Fibroblast of skin of right quadriceps (primary cell): ENCODE results near the gene PGP.

ENCODE experiments used
- DNase-seq: peaks from one replicate; pipeline ENCODE4 v3.0.0-alpha.2; 2013

PGP gene

DNA sequence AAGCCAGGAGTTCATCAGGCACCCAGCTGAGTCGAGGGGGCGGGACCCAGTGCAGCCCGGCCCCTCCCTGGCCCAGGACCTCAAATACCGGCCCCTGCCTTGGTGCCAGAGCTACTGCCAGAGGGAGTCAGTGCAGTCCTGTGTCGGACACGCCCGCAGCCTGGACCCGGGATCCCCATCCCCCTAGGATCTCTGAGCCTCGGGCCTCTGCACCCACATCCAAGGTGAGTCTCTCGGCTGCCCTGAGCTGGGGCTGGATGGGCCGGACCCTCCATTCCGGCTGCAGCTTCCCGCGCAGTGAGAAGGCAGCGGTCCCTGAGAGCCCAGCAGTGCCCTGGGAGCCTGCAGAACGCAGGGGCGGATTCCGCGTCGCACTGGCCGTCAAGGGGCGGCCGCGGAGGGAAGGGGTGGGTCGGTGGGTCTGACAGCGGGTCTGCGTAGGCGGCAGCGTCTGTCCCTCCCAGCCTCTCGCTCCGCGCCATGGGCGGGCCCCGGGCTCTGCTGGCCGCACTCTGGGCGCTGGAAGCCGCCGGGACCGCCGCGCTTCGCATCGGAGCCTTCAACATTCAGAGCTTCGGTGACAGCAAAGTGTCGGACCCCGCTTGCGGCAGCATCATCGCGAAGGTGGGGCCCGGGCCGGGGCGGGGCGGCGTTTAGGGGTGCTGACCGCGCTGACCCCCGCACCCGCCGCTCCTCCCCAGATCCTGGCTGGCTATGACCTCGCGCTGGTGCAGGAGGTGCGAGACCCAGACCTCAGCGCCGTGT is 21.9 kb upstream of the PGP start, which contains the start of gene DNASE1L2:
TSS of gene DNASE1L2 (plus strand) at position 108 of the 765 bp plus-strand sequence. CDS start at position 481, 373 bp downstream.
- no peak for DNase-seq

DNA sequence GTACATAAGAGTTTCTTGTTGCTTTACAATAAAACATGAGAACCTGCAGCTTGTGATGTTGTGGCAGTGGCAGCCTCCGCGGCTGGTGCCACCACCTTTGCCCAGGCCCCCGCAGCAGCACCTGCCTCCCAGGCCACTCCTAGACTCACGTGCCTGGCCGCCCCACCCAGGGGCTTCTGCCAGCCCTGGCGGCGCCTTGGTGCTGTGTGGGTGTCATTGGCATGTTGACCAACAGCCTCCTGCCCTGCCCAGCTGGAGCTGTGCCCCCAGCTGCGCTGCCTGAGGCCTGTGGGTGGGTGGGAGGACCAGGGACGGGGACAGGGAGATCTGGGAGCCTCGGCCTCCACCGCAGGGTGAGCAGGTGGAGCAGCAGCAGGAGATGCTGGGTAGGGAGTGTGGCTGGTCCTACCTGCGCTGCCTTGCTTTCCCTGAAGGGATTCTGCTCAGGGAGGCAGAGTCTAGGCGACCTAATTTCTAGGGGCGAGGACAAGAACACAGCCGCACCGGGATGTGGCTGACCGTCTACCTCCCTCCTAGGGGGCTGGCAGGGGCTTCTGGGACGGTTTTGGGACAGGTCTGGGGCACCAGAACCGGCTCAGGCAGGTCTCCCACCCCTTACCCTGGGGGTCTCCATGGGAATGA is 21.2 kb upstream of the PGP start:
- no peak for DNase-seq

DNA sequence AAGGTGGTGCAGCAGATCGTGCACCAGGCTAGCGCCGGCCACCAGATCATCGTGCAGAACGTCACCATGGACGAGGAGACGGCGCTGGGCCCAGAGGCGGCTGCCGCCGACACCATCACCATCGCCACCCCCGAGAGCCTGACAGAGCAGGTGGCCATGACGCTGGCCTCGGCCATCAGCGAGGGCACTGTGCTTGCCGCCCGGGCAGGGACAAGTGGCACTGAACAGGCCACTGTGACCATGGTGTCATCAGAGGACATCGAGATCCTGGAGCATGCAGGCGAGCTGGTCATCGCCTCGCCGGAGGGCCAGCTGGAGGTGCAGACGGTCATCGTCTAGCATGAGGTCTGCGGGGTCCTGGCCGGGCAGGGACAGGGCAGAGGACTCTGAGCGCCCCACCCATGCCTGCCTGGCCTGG is 20.6 kb upstream of the PGP start:
- DNase-seq = no peak

DNA sequence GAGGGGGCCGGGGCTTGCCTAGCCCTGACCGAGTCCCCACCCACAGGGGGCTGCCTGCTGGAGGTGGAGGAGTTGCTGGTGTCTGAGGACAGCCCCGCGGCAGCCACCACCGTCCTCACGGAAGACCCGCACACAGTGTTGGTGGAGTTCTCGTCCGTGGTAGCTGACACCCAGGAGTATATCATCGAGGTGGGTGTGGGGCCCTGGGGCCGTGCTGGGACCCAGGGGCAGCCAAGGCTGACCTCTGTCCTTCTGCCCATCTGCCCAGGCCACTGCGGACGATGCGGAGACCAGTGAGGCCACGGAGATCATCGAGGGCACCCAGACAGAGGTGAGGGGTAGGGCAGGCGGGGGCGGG is 20.2 kb upstream of the PGP start:
- no peak for DNase-seq

DNA sequence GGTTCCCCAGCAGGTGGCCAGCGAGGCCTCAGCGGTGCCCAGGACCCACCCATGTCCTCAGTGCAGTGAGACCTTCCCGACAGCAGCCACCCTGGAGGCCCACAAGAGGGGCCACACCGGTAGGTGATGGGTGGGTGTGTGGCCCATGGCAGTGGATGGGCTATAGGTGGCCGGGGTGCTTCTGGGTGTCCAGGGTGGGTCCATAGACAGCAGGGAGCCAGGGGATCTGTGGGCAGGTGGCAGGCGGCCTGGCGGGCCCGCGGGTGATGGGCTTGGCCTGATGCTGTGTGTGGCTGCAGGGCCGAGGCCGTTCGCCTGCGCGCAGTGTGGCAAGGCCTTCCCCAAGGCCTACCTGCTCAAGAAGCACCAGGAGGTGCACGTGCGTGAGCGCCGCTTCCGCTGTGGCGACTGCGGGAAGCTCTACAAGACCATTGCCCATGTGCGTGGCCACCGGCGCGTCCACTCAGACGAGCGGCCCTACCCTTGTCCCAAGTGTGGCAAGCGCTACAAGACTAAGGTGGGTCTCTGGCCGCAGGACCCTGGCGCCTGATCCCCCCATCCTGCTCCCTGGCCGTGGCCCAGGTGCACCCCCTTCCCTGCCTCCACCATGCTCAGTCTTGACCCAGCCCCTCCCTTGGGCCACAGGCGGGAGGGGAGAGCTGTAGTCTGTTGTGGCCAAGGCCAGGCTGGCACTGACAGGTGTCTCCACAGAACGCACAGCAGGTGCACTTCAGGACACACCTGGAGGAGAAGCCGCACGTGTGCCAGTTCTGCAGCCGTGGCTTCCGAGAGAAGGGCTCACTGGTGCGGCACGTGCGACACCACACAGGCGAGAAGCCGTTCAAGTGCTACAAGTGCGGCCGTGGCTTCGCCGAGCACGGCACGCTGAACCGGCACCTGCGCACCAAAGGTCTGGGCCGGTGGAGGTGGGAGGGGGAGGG is 19.5 kb upstream of the PGP start:
- no peak for DNase-seq

DNA sequence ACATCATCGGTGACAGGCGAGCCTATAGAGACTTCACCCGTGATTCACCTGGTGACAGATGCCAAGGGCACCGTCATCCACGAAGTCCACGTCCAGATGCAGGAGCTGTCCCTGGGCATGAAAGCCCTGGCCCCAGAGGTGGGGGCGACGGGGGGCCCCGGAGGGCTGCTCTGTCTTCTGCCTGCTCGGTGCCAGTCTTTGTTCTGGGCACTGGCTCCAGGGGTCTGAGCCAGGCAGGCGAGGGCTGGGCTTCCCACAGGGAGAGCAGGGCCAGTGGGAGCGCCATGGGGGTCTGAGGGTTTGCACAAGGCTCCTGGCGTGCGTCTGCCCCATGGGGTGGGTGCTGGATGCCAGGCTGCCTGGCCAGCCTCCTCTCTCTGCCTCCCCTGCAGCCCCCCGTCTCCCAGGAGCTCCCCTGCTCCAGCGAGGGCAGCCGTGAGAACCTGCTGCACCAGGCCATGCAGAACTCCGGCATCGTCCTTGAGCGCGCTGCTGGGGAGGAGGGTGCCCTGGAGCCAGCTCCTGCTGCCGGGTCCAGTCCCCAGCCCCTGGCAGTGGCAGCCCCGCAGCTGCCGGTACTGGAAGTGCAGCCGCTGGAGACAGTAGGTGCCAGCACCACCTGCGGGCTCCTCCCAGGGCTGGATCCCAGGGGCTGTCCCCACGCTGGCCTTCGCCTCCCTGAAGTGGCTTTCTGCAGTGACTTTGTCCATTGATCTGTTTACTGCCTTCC is 18.6 kb upstream of the PGP start:
- no peak for DNase-seq

DNA sequence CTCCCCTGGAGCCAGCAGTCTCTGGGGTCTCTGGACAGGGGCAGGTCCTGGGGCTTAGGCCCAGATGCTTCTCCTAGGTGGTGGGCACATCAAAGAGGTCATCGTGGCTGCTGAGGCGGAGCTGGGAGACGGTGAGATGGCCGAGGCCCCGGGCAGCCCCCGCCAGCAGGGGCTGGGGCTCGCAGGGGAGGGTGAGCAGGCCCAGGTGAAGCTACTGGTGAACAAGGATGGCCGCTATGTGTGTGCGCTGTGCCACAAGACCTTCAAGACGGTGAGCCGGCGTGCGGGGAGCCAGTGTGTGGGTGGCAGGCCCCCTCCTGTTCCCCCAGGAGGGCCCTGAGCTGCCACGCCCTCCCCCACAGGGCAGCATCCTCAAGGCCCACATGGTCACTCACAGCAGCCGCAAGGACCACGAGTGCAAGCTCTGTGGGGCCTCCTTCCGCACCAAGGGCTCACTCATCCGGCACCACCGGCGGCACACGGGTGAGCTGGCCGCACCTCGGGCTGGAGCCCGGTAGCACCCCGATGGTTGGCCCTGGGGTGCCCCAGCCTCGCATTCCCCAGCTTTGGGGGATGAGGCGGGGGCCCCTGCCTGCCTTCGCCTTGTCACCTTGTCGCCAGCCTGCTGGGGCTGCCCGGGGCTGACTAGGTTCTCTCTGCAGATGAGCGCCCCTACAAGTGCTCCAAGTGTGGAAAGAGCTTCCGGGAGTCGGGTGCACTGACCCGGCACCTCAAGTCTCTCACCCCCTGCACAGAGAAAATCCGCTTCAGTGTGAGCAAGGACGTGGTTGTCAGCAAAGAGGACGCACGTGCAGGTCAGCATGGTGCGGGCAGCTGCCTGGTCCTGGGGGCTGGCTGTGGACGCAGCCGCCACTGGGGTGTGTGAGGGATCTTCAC is 17.7 kb upstream of the PGP start:
- no peak for DNase-seq

DNA sequence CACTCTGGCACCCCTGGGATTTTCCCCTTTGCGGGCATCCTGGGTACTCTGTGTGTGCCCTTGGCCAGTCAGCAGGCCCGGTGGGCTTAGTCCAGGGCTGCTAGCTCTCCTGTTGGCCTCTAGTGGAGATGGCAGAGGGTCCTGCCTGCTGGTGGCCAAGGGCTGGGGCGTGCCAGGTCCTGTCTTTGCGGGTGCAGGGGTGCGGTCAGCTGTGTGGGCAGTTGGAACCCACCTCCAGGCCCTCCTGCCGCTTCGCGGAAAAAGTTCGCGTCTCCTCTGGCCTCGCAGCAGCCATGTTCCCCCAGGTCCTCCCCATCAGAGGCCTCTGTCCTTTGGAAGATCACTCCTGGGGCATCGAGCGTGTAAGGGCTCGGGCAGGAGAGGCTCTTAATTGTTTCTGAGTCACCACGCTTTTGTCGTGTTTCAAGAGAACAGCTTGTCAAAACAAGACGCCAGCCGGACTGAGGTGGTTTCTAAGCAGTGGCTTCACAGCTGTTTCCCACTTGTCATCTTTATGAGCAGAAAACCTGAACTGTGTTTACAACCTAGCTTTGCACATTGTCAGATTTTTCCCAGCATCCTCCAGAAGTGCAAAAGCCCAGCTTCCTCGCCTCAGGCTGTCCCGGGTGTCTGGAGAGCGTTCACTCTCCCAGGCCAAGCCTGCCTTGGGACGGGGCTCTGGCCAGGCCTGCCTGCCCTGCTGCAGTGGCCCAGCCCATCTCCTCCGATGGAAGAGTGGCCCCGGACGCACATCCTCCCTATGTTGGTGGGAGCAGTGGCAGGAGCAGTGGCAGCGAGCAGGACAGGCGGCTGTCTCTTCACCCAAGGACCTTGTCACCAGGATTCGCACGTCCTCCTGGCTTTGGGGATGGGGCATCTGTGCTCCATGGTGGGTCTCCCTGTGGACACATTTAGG is 16.6 kb upstream of the PGP start:
- DNase-seq = no peak

DNA sequence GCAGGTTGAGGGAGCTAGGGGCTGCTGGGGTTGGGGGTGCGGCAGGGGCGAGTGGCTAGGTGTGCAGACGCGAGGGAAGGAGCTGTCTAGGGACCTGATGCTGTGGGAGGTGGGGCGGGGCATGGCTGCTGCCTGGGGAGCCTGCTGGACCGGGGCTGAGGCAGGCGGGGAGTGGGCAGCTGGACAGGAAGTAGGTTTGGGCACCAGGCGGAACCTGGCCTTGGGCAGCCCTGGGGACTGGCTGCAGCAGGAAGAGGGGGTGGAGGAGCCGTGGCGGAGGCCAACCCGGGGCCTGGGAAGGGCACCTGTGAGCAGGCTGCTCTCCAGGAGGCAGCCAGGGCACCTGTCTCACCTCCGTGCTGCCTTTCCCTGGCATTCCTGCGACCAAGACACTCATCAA is 15.7 kb upstream of the PGP start:
- DNase-seq = no peak

DNA sequence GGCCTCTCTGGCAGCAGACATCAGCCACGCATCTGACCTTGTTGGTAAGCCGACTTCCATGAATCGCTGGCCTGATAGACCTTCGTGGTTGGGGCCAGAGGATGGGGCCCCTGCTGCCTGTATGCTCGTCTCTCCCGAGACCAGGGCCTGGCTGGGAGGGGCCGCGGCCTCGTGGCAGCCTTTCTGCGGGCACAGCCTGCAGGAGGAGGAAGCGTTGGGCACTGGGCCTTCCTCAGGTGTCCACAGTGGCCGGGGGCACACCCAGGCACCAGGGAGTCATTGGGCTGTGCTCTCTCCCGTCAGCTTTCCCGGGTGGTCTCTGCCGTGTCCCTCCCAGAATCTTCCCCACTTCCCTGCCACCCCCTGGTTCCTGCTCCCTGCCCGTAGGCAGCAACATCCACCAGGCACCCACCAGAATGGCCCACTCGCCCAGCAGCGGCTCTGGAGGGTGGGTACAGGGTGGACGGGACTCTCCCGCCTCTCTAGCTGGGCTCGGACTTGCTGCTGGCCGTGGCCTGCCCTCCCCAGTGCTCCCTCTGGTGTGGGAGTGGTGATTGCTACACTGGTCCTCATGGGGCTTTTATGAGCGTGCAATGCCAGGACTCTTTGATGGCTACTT is 15.1 kb upstream of the PGP start:
- no peak for DNase-seq

DNA sequence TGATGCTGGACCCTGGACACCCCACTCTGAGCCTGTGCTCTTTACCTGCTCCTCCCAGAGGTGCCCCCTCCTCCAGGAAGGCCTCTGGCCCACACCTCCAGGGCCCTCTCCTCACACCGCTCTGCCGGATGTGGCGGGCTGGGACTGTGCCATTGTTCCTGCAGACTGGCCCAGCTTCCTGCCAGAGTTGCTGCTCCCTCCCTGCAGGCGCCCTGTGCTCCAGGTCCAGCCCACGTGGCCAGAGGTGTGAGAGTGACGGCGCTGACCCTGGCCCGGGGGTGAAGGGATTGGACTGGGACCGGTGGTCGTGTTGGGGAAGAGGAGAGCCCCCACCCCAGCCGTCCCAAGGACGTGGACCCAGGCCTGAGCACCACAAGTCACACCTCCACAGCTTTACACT is 14.5 kb upstream of the PGP start:
- DNase-seq = no peak

DNA sequence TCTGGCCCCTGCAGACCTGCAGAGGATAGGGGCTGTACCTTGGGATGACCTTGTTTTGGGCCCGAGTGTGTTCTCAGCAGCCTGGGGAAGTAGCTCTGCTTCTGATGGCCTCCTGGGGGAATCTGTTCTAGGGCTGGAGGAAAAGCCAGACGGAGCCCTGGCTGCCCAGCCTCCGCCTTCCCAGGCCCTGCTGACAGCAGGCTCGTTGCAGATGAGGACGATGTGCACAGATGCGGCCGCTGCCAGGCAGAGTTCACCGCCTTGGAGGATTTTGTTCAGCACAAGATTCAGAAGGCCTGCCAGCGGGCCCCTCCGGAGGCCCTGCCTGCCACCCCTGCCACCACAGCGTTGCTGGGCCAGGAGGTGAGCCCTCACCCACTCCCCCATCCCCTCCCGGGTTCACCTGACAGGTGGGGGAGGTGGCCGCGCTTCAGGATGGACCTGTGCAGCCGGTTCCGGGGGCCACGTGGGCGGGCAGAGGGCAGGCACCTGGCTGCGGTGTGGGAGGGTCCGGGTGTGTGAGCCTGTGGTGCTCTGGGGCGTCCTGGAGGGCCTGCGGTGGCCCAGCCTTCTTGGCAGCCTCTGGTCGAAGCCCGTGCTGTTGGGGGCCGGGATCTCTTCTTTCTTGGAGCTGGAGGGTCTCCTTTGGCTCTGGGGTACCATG is 13.7 kb upstream of the PGP start:
- no peak for DNase-seq

DNA sequence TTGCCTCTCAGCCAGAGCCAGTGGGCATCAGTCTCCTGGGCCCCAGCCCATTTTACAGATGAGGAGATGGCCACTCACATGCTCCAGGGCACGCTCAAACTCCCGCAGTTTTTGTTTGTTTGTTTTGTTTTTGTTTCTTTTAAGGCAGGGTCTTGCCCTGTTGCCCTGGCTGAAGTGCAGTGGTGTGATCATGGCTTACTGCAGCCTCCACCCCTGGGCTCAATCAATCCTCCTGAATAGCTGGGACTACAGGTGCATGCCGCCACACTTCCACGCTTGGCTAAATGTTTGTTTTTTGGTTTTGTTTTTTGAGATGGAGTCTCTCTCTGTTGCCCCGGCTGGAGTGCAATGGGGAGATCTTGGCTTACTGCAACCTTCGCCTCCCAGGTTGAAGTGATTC is 12.3 kb upstream of the PGP start:
- no peak for DNase-seq

DNA sequence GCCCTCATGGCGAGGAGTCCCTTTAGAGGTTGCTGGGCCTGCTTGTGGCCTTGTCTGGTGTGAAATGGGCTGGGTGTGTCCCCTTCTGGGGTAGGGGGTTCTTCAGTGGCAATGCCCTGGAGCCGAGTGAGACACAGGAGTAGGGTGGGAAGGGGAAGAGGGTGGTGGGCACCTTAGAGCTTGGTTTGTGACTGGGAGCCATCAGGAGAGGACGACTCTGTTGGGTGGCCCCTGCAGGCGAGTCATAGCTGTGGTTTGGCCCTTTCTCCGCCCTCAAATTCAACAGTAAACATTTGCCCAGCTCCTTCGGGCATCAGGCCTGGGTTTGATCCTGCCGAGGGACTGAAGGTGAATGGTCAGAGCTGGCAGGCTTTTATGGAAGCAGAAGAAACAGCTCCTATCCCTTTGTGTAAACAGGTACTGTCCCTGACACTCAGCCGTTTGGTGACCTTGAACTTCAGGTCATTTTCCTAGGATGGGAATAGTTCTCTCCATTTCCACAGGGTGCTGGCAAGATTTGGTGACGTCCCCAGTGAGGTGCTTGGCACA is 11.7 kb upstream of the PGP start:
- no peak for DNase-seq

DNA sequence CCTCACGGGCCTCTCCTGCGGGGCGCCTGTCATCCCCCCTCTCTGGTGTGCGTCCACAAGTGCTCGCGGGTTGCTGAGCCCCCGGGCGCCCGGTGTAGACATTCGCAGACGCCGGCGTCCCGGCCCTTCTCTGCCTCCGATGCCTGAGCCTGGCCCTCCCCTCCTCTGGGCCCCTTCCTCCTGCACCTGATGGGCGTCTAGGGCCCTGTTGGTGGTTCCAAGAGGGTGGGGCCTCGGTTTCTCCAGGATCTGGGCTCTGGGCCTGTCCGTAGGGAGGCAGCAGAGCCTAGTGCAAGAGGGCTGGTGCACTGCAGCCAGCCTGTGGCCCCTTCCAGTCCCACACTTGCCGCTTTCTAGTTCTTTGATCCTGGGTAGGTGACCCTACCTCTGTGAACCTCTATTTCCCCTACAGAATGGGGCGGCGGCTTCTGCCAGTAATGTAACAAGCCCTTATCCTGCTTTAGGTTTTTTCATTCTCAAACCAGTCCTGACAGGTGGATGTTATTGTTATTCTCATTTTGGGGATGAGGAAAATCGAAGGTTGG is 9.4 kb upstream of the PGP start:
- peak; percentile 34 for DNase-seq

DNA sequence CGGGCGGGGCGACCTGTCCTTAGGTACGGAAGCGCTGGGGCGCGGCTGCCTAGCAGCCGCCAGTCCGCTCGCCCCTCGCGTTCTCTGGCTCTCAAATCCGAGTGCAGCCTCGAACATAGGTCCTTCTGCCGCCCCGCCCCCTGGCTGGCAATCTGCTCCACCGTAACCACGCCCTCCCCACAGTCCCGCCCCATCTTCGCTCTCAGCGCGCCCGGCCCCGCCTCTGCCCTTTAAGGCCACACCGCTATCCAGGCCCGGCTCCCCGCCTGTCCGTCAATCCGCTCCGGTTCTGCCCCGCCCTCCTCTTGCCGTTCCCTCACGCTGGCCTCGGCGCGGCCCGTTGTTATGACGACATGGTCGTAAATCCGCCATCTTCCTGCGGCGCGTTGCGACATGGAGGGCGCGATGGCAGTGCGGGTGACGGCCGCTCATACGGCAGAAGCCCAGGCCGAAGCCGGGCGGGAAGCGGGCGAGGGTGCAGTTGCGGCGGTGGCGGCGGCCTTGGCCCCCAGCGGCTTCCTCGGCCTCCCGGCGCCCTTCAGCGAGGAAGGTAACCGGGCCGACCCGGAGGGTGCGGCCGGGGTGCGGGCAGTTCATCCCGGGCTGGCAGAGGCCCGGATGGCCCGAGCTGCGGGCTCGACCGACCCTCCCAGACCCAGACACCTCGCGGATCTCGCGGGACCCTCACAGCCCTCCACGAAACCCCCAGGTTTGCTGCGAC is 8.7 kb upstream of the PGP start, which contains the start of gene E4F1:
TSS of gene E4F1 (plus strand) at position 371 of the 721 bp plus-strand sequence. CDS start at position 394, 23 bp downstream.
- DNase-seq = peak; percentile 99

DNA sequence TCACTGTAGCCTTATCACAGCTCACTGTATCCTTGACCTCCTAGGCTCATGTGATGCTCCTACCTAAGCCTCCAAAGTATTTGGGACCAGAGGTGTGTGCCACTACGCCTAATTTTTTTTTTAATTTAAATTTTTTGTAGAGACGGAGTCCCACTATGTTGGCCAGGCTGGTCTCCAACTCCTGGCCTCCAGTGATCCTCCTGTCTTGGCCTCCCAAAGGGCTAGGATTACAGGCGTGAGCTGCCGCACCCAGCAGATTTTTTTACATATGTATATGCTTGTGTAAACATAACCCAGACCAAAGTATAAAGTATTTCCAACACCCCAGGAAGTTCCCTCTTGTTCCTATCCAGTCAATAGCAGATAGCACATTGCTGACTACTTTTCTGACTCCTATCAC is 1.7 kb upstream of the PGP start:
- no peak for DNase-seq
